ENCODE measurements around the gene CTSO.

The CTSO gene

DNA sequence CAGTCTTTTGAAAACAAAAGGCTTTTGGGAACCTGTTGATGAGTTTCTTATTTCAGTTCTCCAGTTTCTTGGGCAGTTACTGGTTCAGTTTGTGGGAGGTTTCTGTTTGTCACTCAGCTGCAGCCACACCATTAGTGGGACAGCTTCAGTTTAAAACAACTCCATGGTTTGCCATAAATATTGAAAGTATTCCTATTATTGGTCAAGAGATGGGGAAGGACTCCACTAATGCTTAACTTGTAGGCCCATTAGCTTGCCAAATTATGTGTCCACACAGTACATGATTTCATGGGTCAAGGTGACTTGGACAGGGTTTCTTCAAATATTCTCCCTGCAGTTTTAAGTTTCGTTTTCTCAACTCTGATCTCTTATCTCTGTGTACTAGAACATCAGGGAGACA is 72.1 kb downstream of the CTSO start:
- Histone ChIP-seq H3K27ac (ENCODE audit: low read length) (no peak overlapping the region), H3K36me3 (ENCODE audit: control insufficient read depth in 1 of 2, insufficient read depth in 2 of 2, low read length in 2 of 2) (no peaks in the 10 kb centered on the region), H3K4me3 (ENCODE audit: low read depth in 1 of 2, low read length in 2 of 2) (no peak overlapping the region), H3K27me3 (ENCODE audit: low read depth, low read length) (no peaks in the 10 kb centered on the region), H3K4me1 (ENCODE audit: control insufficient read depth in 1 of 2, insufficient read depth in 2 of 2, low read length in 2 of 2) (no peaks in the 10 kb centered on the region), H3K9me3 (ENCODE audit: control insufficient read depth in 1 of 2, low read length in 2 of 2) (no peaks in the 10 kb centered on the region)

DNA sequence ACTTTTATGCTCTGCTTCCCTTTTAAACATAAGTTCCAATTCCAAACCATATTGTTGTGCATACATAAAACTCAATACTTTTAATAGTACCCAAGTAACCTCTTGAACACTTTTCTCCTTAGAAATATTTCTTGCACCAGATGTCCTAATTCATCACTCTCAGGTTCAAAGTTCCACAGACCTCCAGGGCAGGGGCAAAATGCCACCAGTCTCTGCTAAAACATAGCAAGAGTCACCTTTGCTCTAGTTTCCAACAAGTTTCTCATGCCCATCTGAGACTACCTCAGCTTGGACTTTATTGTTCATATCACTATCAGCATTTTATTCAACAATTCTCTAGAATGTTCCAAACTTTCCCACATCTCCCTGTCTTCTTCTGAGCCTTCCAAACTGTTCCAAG is 73.9 kb downstream of the CTSO start:
- Histone ChIP-seq H3K36me3 (ENCODE audit: control insufficient read depth in 1 of 2, insufficient read depth in 2 of 2, low read length in 2 of 2) (no peaks in the 10 kb centered on the region), H3K27ac (ENCODE audit: low read length) (no peak overlapping the region), H3K4me3 (ENCODE audit: low read depth in 1 of 2, low read length in 2 of 2) (no peak overlapping the region), H3K4me1 (ENCODE audit: control insufficient read depth in 1 of 2, insufficient read depth in 2 of 2, low read length in 2 of 2) (no peaks in the 10 kb centered on the region), H3K27me3 (ENCODE audit: low read depth, low read length) (no peaks in the 10 kb centered on the region), H3K9me3 (ENCODE audit: control insufficient read depth in 1 of 2, low read length in 2 of 2) (peaks cover 0 to 3% of the 10 kb centered on the region in 2 donors)

DNA sequence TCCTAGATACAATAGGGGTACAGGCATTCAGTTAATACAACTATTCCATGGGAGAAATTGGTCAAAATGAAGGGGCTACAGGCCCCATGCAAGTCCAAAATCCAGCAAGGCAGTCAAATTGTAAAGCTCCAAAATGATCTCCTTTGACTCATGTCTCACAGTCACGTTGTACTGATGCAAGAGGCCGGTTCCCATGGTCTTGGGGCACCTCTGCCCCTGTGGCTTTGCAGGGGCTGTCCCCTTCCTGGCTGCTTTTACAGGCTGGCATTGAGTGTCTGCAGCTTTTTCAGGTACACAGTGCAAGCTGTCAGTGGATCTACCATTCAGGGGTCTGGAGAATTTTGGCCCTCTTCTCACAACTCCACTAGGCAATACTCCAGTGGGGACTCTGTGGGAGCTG is 75.1 kb downstream of the CTSO start:
- H3K27me3 ChIP-seq (ENCODE audit: low read depth, low read length): no peaks in the 10 kb centered on the region
- no peak overlapping the region for H3K4me3 ChIP-seq (ENCODE audit: low read depth in 1 of 2, low read length in 2 of 2)
- no peaks in the 10 kb centered on the region for H3K36me3 ChIP-seq (ENCODE audit: control insufficient read depth in 1 of 2, insufficient read depth in 2 of 2, low read length in 2 of 2)
- H3K4me1 ChIP-seq (ENCODE audit: control insufficient read depth in 1 of 2, insufficient read depth in 2 of 2, low read length in 2 of 2): no peaks in the 10 kb centered on the region
- H3K27ac ChIP-seq (ENCODE audit: low read length): no peak overlapping the region
- peaks cover 0 to 3% of the 10 kb centered on the region in 2 donors for H3K9me3 ChIP-seq (ENCODE audit: control insufficient read depth in 1 of 2, low read length in 2 of 2)

DNA sequence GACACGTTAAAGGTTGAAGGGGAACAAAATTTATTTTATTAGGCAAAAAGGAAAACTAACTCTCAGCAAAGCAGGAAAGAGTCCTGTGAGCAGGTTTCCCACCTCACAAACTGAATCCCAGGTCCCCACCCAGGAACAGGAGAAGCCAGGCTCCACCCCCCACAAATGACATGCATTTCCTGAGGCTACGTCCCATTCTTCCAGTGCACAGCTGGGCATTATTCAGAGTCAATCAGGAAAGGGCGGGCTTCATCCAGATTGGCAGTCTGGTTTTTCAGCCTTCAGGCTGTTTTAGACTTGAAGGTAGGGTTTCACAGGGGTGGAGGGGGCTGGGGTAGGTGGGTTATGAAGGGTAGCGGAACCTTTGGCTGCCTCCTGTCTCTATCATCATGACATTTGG is 75.7 kb downstream of the CTSO start:
- Histone ChIP-seq H3K36me3 (ENCODE audit: control insufficient read depth in 1 of 2, insufficient read depth in 2 of 2, low read length in 2 of 2) (no peaks in the 10 kb centered on the region), H3K9me3 (ENCODE audit: control insufficient read depth in 1 of 2, low read length in 2 of 2) (peaks cover 0 to 3% of the 10 kb centered on the region in 2 donors), H3K4me3 (ENCODE audit: low read depth in 1 of 2, low read length in 2 of 2) (no peak overlapping the region), H3K27ac (ENCODE audit: low read length) (no peak overlapping the region), H3K27me3 (ENCODE audit: low read depth, low read length) (no peaks in the 10 kb centered on the region), H3K4me1 (ENCODE audit: control insufficient read depth in 1 of 2, insufficient read depth in 2 of 2, low read length in 2 of 2) (no peaks in the 10 kb centered on the region)

DNA sequence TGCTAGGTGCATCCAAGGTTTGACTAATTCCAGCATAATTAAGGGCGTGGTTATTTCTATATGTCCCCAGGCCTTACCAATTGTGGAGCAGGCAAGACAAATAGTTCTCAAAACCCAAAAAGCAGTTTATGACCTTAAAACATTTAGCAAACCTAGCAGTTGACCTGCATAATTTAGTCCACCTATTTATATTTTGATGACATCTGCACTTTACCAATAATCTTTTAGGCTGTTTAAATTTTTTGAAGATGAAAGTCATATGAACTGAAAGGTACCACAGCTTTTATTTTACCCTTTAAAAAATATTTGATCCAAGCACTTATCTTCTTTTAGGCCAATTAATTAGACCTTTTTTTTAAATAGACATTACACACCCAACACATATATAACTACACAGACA is 77.8 kb downstream of the CTSO start:
- no peak overlapping the region for H3K4me3 ChIP-seq (ENCODE audit: low read depth in 1 of 2, low read length in 2 of 2)
- no peaks in the 10 kb centered on the region for H3K27me3 ChIP-seq (ENCODE audit: low read depth, low read length)
- H3K36me3 ChIP-seq (ENCODE audit: control insufficient read depth in 1 of 2, insufficient read depth in 2 of 2, low read length in 2 of 2): no peaks in the 10 kb centered on the region
- no peaks in the 10 kb centered on the region for H3K4me1 ChIP-seq (ENCODE audit: control insufficient read depth in 1 of 2, insufficient read depth in 2 of 2, low read length in 2 of 2)
- no peak overlapping the region for H3K27ac ChIP-seq (ENCODE audit: low read length)
- peaks cover 0 to 3% of the 10 kb centered on the region in 2 donors for H3K9me3 ChIP-seq (ENCODE audit: control insufficient read depth in 1 of 2, low read length in 2 of 2)

Measured in muscle layer of duodenum (tissue), 2 donors.